Dermis blood vessel endothelial cell (primary cell): Measurements from ENCODE around the gene TAAR5. TPM values are rescaled to one million over a fixed set of nuclear protein-coding genes. Genes with fewer than 3 reads are reported as not detected.
"Not testable (repeated sequence)": the region's sequence is repeated elsewhere in the genome, so short reads cannot be mapped to it uniquely, and the experiment has no call there.

Experiments used
- DNase-seq: peaks from one replicate; pipeline ENCODE4 v3.0.0; 2010
- total RNA-seq: library from RNA; depleted of rRNA; stranded (reverse); fragments of >200 nt; gene quantifications from 2 replicates; pipeline ENCODE4 v1.2.3, GENCODE V29; 2014

TAAR5 gene
- total RNA-seq, 1 donor from 2014 or later, result not detected

DNA sequence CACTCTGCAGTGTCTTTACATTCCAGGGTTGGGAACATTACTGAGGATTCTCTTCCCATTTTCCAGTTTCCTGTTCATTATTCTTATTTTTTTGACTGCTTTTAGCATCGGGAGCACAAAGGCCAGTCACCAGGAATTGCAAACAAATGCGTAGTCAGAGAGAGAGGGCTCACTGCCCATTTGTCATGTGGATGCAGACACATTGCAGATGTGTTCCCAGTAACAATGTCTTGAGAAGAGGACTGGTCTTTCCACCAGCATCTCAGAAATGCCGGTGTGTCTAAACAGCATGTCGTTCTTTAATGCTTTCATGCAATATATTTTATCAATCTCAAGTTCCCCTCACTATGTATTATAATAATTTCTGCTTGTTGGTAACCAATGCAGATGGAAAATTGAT, 20.4 kb downstream of the TAAR5 start:
- no peak for DNase-seq

DNA sequence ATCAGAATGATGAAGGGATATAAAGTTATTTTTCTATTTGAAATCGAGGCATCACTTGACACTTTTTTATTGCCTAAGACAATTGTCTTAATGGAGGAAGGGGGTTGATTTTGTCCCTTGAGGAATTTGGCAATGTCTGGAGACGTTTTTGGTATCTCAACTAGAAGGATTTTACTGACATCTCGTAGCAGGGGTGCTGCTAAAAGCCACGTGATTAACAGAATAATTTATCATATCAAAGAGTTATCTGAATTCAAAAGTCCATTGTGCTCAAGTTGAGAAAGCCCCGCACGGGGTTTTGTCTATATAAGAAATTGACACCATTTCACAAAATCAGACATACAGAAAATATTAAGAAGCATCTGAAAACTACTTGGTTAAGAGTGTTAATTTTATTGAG, 20.9 kb downstream of the TAAR5 start:
- no peak for DNase-seq

DNA sequence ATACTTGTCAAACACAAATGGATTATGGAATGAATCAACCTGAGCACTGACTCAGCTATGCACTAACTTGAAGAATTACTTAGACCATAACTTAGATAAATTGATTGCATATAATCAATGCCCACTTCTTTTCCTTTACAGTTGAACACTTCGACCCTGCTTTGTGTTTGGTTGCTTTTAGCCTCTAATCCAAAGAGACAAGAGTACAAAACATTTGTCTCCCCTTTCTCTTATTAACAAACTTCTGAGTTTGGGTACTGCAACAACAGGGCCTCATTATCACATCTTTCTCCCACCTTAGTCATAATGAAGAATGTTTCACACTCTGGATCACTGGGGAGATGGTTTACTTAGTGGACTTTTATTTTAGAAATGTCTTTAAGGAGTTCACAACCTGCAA, 22.0 kb downstream of the TAAR5 start:
- no peak for DNase-seq

DNA sequence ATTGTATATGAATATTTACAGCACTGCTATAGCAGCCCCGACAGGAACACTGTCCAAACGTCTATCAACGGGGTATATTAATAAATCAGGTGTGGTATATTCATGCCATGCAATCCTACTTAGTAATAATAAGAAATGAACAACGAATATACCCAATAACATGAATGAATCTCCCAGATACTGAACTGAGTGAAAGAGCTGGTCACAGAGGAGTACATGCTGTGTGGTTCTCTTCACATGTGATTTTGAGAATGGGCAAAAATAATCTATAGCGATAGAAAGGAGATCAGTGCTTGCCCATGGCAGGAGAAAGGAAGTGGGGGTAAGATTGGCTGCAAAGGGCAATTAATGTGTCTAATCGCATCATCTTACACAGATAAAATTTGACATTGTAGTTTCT, 23.1 kb downstream of the TAAR5 start:
- no peak for DNase-seq

DNA sequence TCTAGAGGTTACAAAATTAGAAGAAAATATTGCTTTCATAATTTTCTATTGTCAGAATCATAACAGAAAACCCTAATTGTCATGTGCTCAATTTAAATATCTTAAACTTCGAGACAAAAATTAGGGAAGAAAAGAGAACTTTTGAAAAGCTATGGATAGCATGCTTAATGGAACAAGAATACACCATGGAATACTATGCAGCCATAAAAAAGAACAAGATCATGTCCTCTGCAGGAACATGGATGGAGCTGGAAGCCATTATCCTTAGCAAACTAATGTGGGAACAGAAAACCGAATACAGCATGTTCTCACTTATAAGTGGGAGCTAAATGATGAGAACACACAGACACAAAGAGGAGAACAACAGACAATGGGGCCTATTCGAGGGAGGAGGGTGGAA, 29.5 kb downstream of the TAAR5 start:
- DNase-seq, result not testable (repeated sequence)

DNA sequence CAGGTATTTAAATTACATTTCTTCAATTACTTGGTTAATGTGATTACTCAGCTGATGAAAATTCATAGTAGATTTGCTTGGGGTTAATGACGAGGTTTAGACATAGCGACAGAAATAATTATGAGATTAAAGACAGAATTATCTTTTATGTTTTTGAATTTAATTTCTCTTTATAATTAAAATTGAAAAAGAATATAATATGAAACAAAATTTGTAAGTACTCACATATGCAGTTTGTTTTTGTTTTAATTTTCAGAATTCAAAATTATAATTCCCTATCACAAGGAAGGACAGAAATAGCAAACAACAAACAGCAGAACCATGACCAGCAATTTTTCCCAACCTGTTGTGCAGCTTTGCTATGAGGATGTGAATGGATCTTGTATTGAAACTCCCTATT, 37.2 kb downstream of the TAAR5 start, which contains the start of gene TAAR8:
Gene TAAR8, plus strand, starts transcription at position 301 of the 400 bp plus-strand sequence. Its CDS starts 21 bp downstream, at position 322.
- no peak for DNase-seq

DNA sequence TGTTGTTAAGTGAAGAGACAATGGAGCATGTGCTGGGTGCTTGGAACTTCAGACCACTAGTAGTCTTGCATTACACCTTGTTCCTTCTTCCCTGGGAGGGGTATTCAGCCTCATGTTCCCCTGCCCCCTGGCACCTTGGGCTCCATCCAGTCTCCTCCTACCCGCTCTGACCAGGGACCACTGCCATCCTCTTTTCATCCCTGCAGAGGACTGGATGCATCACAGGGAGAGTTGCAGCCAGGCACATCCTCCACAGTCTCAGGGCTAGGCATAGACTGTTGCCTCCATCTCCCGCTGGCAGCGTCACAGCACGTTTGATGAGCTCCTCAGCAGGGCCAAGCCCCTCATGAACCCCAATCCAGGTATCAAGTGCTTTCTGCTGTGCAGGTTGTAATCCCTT, 38.3 kb downstream of the TAAR5 start:
- DNase-seq, result no peak

DNA sequence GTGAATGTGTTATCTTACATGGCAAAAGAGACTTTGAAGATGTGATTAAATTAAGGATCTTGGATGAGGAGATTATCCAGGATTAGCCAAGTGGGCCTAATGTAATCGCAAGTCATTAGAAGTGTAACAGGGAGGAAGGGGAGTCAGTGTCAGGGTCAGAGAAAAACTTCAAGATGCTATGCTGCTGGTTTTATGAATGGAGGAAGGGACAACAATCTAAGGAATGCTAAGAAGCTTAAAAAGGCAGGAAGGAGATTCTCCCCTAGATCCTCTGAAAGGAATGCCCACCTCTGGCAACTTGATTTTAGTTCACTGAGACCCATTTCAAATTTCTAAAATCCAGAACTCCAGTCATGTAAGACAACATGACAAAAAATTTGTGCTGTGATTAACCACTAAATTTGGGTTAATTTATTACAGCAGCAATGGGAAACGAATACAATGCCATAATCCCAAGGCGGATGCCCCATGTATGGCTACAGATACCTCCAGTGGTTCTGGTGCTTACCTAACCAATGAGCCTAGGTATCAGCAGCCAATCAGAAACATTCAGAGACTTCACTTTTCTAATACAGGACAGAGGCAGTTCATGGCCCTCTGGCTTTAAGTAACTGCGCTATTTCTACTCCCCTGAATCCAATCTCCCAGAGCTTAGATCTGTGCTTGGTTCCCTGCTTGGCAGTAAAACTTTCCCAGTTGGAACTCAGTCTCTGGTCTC, 40.6 kb downstream of the TAAR5 start:
- no peak for DNase-seq

DNA sequence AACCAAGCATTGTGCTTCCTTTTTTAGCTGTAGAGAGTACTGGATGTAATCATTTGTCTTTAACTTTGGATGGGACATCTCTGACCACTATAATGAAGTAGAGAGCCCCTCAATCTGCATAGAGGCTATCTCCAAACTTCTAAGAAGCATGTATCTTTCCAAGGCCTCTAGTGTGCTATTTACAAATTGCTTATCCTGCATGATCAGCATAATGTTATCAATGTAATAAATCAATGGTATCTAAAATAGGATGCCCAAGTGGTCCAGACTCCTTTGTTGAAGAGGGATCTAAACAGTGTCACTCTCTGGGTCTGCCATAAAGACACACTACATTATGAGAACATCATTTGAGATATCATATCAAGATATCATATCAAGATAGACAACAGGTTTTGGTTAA, 44.7 kb downstream of the TAAR5 start:
- DNase-seq, result no peak

Other genes starting within 250 kb of the TAAR5 start
- 0.34 and 0.65 TPM in 2 replicates for gene MOXD1, start 188.3 kb downstream of the TAAR5 start, total RNA-seq
- 55.1 and 58.9 TPM in 2 replicates for gene STX7, start 76.6 kb downstream of the TAAR5 start, total RNA-seq
- not detected in 2 replicates for gene TAAR9, start 51.5 kb downstream of the TAAR5 start, total RNA-seq
- gene TAAR8, start 37.1 kb downstream of the TAAR5 start, total RNA-seq, result not detected in 2 replicates
- gene TAAR6, start 19.4 kb downstream of the TAAR5 start, total RNA-seq, result not detected in 2 replicates
- gene TAAR2, start 34.5 kb upstream of the TAAR5 start, total RNA-seq, result not detected in 2 replicates
- gene TAAR1, start 69.4 kb upstream of the TAAR5 start, total RNA-seq, result not detected in 2 replicates
- not detected in 2 replicates for gene VNN1, start 124.3 kb upstream of the TAAR5 start, total RNA-seq
- gene VNN2, start 168.2 kb upstream of the TAAR5 start, total RNA-seq, result not detected in 2 replicates
- 7.7 and 11.2 TPM in 2 replicates for gene SLC18B1, start 208.9 kb upstream of the TAAR5 start, total RNA-seq
- 836 and 1,354 TPM in 2 replicates for gene RPS12, start 224.8 kb upstream of the TAAR5 start, total RNA-seq